Measurements from ENCODE around the gene ZWILCH. TPM values are rescaled to one million over a fixed set of nuclear protein-coding genes. Genes with fewer than 3 reads are reported as not detected.
"Not testable (repeated sequence)": the region's sequence is repeated elsewhere in the genome, so short reads cannot be mapped to it uniquely, and the experiment has no call there.

ZWILCH gene
- total RNA-seq, 1 donor from 2014 or later = 12.0 TPM

GRCh38 chr15:66586155-66586976, 81.2 kb downstream of the ZWILCH start:
- no peak for DNase-seq

GRCh38 chr15:66587020-66587419, 81.9 kb downstream of the ZWILCH start:
- DNase-seq = no peak

DNA sequence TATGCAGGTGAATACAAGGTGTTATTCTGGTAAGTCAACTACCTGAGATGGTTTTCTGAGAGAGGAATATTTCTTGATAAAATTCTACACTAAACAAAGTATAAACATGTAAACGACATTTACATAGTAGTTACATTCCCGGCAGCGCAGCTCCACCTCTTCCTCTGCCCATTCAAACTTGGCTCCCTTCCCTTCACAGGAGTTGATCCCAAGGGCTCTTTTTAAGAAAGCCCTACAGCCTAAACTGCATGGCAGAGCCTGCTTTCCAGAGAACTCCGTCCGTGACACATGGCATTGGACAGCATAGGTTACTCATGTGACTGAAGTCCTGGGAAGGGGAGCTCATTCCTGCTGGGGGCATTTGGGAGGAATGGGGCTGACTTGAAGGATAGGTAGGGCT, 82.6 kb downstream of the ZWILCH start:
- no peak for DNase-seq

GRCh38 chr15:66588537-66588936, 83.4 kb downstream of the ZWILCH start:
- DNase-seq = no peak

GRCh38 chr15:66588971-66589370, 83.8 kb downstream of the ZWILCH start:
- no peak for DNase-seq

GRCh38 chr15:66589429-66589828, 84.3 kb downstream of the ZWILCH start:
- not testable (repeated sequence) for DNase-seq

DNA sequence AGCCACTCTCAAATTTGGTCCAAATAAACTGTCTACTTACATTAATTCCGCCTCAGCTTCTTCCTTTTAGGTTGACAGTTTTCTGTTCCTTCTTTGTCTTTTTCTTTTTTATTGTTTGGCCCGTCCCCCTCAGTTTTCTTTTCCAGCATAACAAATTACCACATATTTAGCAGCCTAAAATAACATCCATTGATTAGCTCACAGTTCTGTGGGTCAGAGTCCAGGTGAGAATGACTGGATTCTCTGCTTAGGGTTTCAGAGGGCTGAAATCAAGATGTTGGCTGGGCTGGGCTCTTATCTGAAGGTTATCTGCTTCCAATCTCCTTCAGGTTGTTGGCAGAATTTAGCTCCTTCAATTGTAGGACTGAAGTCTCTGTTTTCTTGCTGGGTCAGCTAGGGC, 85.3 kb downstream of the ZWILCH start:
- no peak for DNase-seq

DNA sequence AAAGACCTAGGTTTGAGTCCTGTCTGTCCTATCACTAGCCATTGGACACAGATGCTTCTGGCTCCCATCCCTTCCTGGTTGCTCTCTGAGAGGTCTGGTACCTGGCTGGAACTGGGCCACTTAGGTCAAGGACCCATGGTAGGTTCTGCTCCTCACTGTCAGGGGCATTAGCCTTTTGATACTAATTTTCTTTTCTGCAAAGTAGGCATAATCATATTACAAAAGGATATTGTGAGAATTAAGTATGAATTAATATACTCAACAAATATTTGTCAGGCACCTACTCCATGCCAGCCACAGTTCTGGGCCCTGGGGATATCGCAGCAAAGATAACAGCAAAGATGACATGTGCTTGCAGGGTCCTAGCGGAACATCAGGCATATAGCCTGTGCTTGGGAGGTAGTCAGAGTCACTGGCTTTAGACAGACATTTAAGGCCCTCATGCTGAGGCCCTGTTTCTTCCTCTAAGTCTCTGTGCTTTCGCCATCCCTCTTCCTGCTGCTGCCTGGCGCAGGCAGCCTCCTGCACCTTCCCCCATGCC, 86.3 kb downstream of the ZWILCH start:
- DNase-seq = no peak

DNA sequence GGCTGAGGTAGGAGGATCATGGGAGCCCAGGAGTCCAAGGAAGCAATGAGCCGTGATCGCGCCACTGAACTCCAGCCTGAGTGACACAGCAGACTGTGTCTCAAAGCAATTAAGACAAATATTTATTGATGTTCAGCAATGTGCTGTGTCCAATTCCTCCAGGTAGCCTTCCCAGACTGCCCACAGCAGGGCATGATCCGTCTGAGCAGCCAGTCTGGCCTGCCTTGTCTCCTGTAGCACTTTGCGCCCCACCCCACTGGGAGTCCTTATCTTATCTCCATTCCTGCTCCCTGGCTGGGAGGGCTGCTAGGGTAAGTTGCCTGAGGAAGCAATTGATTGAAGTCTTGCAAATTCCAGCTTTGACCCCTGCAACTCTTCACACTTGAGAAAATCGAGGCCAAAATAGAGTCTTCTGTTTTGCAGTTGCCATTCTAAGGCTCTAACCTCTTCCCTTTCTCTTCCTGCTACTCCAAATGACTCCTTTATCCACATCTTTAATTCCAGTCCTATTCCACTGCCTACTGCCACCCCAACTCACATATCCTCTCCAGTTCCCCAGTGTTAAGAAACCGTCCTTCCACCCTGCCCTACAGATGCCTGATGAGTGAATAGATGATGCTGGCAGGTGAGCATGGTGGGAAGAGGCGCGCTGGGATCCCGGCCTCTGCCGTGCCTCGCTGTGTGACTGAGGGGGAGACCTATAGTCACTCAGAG, 87.5 kb downstream of the ZWILCH start:
- DNase-seq = no peak

DNA sequence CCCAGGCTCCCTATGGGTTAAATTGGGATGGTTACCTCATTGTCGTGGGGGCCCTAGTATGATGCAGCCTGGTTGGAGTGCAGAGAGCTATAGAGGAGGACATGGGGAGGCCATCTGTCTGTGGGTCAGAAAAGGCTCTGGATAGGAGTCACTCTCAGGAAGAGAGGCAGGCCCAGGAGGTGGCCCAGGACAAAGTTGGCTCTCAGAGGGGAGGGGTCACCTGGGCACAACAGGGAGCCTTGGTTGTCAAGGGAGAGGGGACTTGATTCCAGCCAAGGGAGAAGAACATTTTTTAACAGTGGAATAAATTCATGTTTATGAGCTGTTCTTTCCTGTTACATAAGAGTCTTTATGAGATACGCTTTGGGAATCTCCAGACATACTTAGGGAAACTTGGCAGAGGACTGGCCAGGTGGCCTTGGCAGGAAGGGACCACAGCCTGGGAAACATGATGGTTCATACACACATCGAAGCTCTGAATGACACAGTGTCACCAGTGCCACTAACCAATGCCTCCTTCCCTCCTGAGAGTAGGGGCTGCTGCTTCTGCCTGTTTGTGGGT, 88.2 kb downstream of the ZWILCH start:
- no peak for DNase-seq

DNA sequence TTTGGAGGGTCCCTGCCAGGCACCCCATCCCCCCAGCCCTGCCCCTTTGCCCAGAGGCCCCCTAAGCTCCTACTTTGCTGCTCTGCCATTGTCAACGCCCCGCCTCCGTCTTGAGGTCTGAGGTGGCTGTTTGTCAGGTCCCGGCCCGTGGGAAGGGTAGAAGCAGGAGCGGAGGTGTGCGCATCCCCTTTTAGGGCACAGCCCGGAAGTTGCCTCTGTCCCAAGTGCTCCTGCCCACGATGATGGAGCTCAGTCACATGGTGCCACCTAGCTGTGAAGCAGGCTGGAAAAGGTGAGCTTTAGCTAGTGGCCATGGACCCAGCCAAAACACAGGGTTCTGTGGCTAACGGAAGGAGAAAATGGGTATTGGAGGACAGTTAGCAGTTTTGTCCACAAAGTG, 89.2 kb downstream of the ZWILCH start:
- DNase-seq = no peak

DNA sequence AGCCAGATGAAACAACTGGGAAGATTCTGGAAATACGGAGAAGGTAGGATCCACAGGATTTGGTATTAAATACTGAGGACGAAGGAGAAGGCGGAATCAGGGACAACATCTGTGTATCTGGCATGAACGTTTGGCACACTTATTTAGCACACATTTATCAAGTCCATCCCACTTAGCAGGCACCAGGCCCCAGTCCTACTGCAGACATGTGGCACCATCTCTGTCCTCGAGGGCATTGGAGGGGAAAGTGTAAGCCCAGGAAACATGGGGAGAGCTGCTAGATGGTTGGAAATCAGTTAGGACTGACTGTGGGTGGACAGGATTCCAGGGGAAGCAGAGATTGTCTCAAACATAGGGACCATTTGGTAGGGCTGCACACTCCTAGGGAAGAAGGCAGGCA, 89.7 kb downstream of the ZWILCH start:
- no peak for DNase-seq

- DNase-seq = no peak
These were observed 90.2 kb downstream of the ZWILCH start for GRCh38 chr15:66595332-66595731.

GRCh38 chr15:66595931-66596545, 90.9 kb downstream of the ZWILCH start:
- DNase-seq = no peak

- DNase-seq = no peak
These were observed 93.1 kb downstream of the ZWILCH start for GRCh38 chr15:66598095-66598815.

Small RNA genes lying within 50 kb of the gene (small RNA-seq; reads per million reads assigned to genes)
- not detected for gene MIR4512 (ENCODE audit: low replicate concordance)
- not detected for gene RF01159 (ENCODE audit: low replicate concordance)
- gene SNORD16 (ENCODE audit: low replicate concordance) = not detected
- gene SNORD18A (ENCODE audit: low replicate concordance) = not detected
- gene SNORD18B (ENCODE audit: low replicate concordance) = not detected
- not detected for gene SNORD18C (ENCODE audit: low replicate concordance)

Other genes starting within 250 kb of the ZWILCH start
- 42.0 TPM for gene DIS3L, start 211.8 kb upstream of the ZWILCH start, total RNA-seq
- 10.7 TPM for gene TIPIN, start 148.6 kb upstream of the ZWILCH start, total RNA-seq
- gene MAP2K1, start 118.4 kb upstream of the ZWILCH start, total RNA-seq = 46.7 TPM
- gene SNAPC5, start 7.6 kb upstream of the ZWILCH start, total RNA-seq = 22.8 TPM
- 5,398 TPM for gene RPL4, start 471 bp upstream of the ZWILCH start, total RNA-seq
- not detected for gene LCTL, start 60.7 kb downstream of the ZWILCH start, total RNA-seq
- gene SMAD6, start 196.9 kb downstream of the ZWILCH start, total RNA-seq = 9.0 TPM